DOHH2 (cell line): ENCODE measurements around the gene ETS1.

Experiments
- CTCF ChIP-seq: fragments of 200-600 bp; sonication (generic); IDR thresholded peaks from one replicate; pipeline ENCODE4 v1.5.1; 2014; ENCODE audit warnings: antibody characterized with exemption, mild to moderate bottlenecking, low read depth, low read length; ENCODE audit not compliant: poor library complexity, severe bottlenecking
- EZH2phosphoT487 ChIP-seq: fragments of 200-600 bp; sonication (generic); IDR thresholded peaks from 2 replicates; pipeline ENCODE4 v1.6.1; 2017; ENCODE audit warnings: borderline replicate concordance, mild to moderate bottlenecking, antibody characterized with exemption, low read length, moderate library complexity, mixed read lengths

GRCh38 chr11:128626913-128627665 is 39.7 kb upstream of the ETS1 start:
- TF ChIP-seq CTCF (no peak), EZH2phosphoT487 (no peak)
